Glutamatergic neuron (in vitro differentiated cells): ENCODE measurements around the gene HEPH. TPM values are rescaled to one million over a fixed set of nuclear protein-coding genes. Genes with fewer than 3 reads are reported as not detected.

Source experiments
- DNase-seq: peaks from one replicate; pipeline ENCODE4 v3.0.0; 2022
- H3K27ac Mint-ChIP-seq: one replicate; pipeline ENCODE4 v1.8.0; 2020; ENCODE audit warnings: mild to moderate bottlenecking, mixed read lengths, inconsistent platforms; ENCODE audit not compliant: unreplicated experiment
- H3K27me3 Mint-ChIP-seq: one replicate; pipeline ENCODE4 v1.8.0; 2020; ENCODE audit warnings: mild to moderate bottlenecking, moderate library complexity, mixed read lengths, inconsistent platforms; ENCODE audit not compliant: unreplicated experiment
- H3K36me3 Mint-ChIP-seq: one replicate; pipeline ENCODE4 v1.8.0; 2020; ENCODE audit warnings: mild to moderate bottlenecking, mixed read lengths, inconsistent platforms; ENCODE audit not compliant: unreplicated experiment
- H3K4me1 Mint-ChIP-seq: one replicate; pipeline ENCODE4 v1.8.0; 2020; ENCODE audit warnings: mild to moderate bottlenecking, low read depth, mixed read lengths, inconsistent platforms; ENCODE audit not compliant: unreplicated experiment
- H3K4me3 Mint-ChIP-seq: one replicate; pipeline ENCODE4 v1.8.0; 2020; ENCODE audit warnings: mild to moderate bottlenecking, mixed read lengths, inconsistent platforms; ENCODE audit not compliant: unreplicated experiment
- H3K9me3 Mint-ChIP-seq: one replicate; pipeline ENCODE4 v1.8.0; 2020; ENCODE audit warnings: mild to moderate bottlenecking, moderate library complexity, mixed read lengths, inconsistent platforms; ENCODE audit not compliant: unreplicated experiment
- total RNA-seq: library from RNA; stranded (reverse); fragmentation: NEBNext Ultra II Directional; extraction: Animal tissue kit (Norgen Biotek cat#: 25700); gene quantifications from one replicate; pipeline ENCODE4 v1.2.1, GENCODE V29; 2021; ENCODE audit not compliant: unreplicated experiment
- TF ChIP-seq, protein P1 (sequence below): fragments of 200-600 bp; sonication (generic); IDR thresholded peaks from one replicate; pipeline ENCODE4 v1.5.0; 2021; ENCODE audit not compliant: partially characterized antibody, unreplicated experiment

HEPH gene
- total RNA-seq, 1 donor from 2014 or later, result 2.2 TPM

DNA sequence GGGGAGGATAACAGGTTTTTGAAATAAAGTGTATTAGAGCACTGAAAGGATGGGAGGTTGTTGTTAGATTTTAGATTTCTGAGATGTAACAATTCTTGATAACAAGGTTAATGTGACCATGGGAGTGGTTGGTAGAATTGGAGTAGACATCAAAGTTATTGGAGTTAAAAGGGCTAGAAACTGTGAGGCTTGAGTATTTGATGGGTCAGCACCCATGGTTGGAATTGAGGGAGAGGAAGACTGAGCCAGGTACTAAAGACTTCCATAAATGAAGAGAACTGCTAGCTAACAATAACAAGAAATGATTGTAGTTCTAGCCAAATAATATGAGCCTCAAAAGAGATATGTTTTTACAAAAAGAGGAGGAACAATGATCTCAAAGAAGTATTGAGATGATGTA lies 98.8 kb downstream of the HEPH start:
- TF ChIP-seq, protein P1, sequence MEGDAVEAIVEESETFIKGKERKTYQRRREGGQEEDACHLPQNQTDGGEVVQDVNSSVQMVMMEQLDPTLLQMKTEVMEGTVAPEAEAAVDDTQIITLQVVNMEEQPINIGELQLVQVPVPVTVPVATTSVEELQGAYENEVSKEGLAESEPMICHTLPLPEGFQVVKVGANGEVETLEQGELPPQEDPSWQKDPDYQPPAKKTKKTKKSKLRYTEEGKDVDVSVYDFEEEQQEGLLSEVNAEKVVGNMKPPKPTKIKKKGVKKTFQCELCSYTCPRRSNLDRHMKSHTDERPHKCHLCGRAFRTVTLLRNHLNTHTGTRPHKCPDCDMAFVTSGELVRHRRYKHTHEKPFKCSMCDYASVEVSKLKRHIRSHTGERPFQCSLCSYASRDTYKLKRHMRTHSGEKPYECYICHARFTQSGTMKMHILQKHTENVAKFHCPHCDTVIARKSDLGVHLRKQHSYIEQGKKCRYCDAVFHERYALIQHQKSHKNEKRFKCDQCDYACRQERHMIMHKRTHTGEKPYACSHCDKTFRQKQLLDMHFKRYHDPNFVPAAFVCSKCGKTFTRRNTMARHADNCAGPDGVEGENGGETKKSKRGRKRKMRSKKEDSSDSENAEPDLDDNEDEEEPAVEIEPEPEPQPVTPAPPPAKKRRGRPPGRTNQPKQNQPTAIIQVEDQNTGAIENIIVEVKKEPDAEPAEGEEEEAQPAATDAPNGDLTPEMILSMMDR, result no peak
- no peaks in the 10 kb centered on the region for H3K9me3 Mint-ChIP-seq
- H3K27me3 Mint-ChIP-seq, result no peaks in the 10 kb centered on the region
- H3K27ac Mint-ChIP-seq, result no peak overlapping the region
- H3K4me3 Mint-ChIP-seq, result no peak overlapping the region
- no peaks in the 10 kb centered on the region for H3K4me1 Mint-ChIP-seq
- no peaks in the 10 kb centered on the region for H3K36me3 Mint-ChIP-seq
- DNase-seq, result no peak

Other genes with a start within 250 kb of the HEPH start
- not detected for gene VSIG4, start 124.2 kb upstream of the HEPH start, total RNA-seq